Measurements from ENCODE around the gene DNAI1.
"Not testable (repeated sequence)": the region's sequence is repeated elsewhere in the genome, so short reads cannot be mapped to it uniquely, and the experiment has no call there.

The DNAI1 gene

GRCh38 chr9:34426347-34427074, 32.1 kb upstream of the DNAI1 start:
- no peak overlapping the region for H3K27ac ChIP-seq
- H3K4me3 ChIP-seq = no peak overlapping the region
- TF ChIP-seq CTCF (IDR thresholded peaks at IDR 0.05) = no peak
- DNase-seq (ENCODE audit: low spot score) = no peak

- H3K4me3 ChIP-seq = no peak overlapping the region
- no peak for TF ChIP-seq CTCF (IDR thresholded peaks at IDR 0.05)
- DNase-seq (ENCODE audit: low spot score) = no peak
- H3K27ac ChIP-seq = no peak overlapping the region
Observed at GRCh38 chr9:34428325-34428958, 30.2 kb upstream of the DNAI1 start.

- no peak overlapping the region for H3K27ac ChIP-seq
Observed at GRCh38 chr9:34430843-34431437, 27.7 kb upstream of the DNAI1 start.

GRCh38 chr9:34431667-34432066, 26.9 kb upstream of the DNAI1 start:
- DNase-seq (ENCODE audit: low spot score) = no peak
- no peak for TF ChIP-seq CTCF (IDR thresholded peaks at IDR 0.05)
- Histone ChIP-seq H3K4me3 (no peak overlapping the region), H3K27ac (no peak overlapping the region)

More at GRCh38 chr9:34430843-34431437, 27.7 kb upstream of the DNAI1 start:
- H3K4me3 ChIP-seq = no peak overlapping the region
- TF ChIP-seq CTCF (IDR thresholded peaks at IDR 0.05) = no peak
- no peak for DNase-seq (ENCODE audit: low spot score)

- no peak overlapping the region for H3K4me3 ChIP-seq
- H3K27ac ChIP-seq = no peak overlapping the region
- TF ChIP-seq CTCF (IDR thresholded peaks at IDR 0.05) = peak; percentile 39
- DNase-seq (ENCODE audit: low spot score) = no peak
Observed at GRCh38 chr9:34437006-34437925, 21.3 kb upstream of the DNAI1 start.

- not testable (repeated sequence) for H3K27ac ChIP-seq; DNase-seq (ENCODE audit: low spot score)
Observed at GRCh38 chr9:34437926-34438307, 20.7 kb upstream of the DNAI1 start.

GRCh38 chr9:34438465-34438864, 20.1 kb upstream of the DNAI1 start:
- H3K27ac ChIP-seq; H3K4me3 ChIP-seq; DNase-seq (ENCODE audit: low spot score): not testable (repeated sequence)

More at GRCh38 chr9:34437926-34438307, 20.7 kb upstream of the DNAI1 start:
- not testable (repeated sequence) for H3K4me3 ChIP-seq
